ENCODE results near the gene SPHK1. TPM values are rescaled to one million over a fixed set of nuclear protein-coding genes. Genes with fewer than 3 reads are reported as not detected.

The SPHK1 gene
- total and polyA plus RNA-seq, 12 donors, result 0.53 to 15.3 (median 4.7) TPM

GRCh38 chr17:76381633-76382350 is 2.6 kb upstream of the SPHK1 start:
- TF ChIP-seq CTCF (IDR thresholded peaks at IDR 0.05) (no peak), POLR2A (IDR thresholded peaks at IDR 0.05) (no peak)
- H3K27ac ChIP-seq, result peak overlapping the region in 1 of 5 donors; percentile 51
- H3K4me1 ChIP-seq (replicated peaks in 1 of 2), result peaks cover 26 to 35% of the 10 kb centered on the region in 2 donors
- H3K27me3 ChIP-seq, result no peaks in the 10 kb centered on the region
- 73 to 78% (median 76%) methylated on average over 12 to 19 of the region's 19 CpGs for WGBS, 4 donors
- H3K9me3 ChIP-seq (replicated peaks in 1 of 3), result no peaks in the 10 kb centered on the region
- peak in 3 of 7 donors; percentile 30 to 68 (median 55) for DNase-seq
- intact Hi-C loops (cut with DNase I), result no loop called here
- H3K36me3 ChIP-seq (replicated peaks in 1 of 2), result no peaks in the 10 kb centered on the region
- H3K4me3 ChIP-seq, result no peak overlapping the region

GRCh38 chr17:76382351-76382802 is 2.0 kb upstream of the SPHK1 start:
- intact Hi-C loops (cut with DNase I), result no loop called here
- H3K9me3 ChIP-seq (replicated peaks in 1 of 3), result no peaks in the 10 kb centered on the region
- TF ChIP-seq CTCF (IDR thresholded peaks at IDR 0.05), result no peak
- no peak for TF ChIP-seq POLR2A (IDR thresholded peaks at IDR 0.05)
- no peaks in the 10 kb centered on the region for H3K36me3 ChIP-seq (replicated peaks in 1 of 2)
- 30 to 35% (median 33%) methylated on average over 12 to 21 of the region's 21 CpGs for WGBS, 4 donors
- no peak for DNase-seq
- H3K4me3 ChIP-seq, result peak overlapping the region in 1 of 4 donors; percentile 69
- peaks cover 26 to 35% of the 10 kb centered on the region in 2 donors for H3K4me1 ChIP-seq (replicated peaks in 1 of 2)
- peak overlapping the region in 2 of 5 donors; percentile 71 to 77 for H3K27ac ChIP-seq
- H3K27me3 ChIP-seq, result no peaks in the 10 kb centered on the region

GRCh38 chr17:76382803-76383545 is 1.4 kb upstream of the SPHK1 start:
- Histone ChIP-seq H3K9me3 (replicated peaks in 1 of 3) (no peaks in the 10 kb centered on the region), H3K4me1 (replicated peaks in 1 of 2) (peaks cover 26 to 35% of the 10 kb centered on the region in 2 donors), H3K27ac (peak overlapping the region in 2 of 5 donors; percentile 71 to 77), H3K4me3 (peak overlapping the region in 2 of 4 donors; percentile 26 to 69), H3K36me3 (replicated peaks in 1 of 2) (no peaks in the 10 kb centered on the region), H3K27me3 (no peaks in the 10 kb centered on the region)
- DNase-seq, result peak in 3 of 7 donors; percentile 31 to 51 (median 38)
- no peak for TF ChIP-seq POLR2A (IDR thresholded peaks at IDR 0.05)
- TF ChIP-seq CTCF (IDR thresholded peaks at IDR 0.05), result no peak
- WGBS, 4 donors, result 1 to 4% (median 2%) methylated on average over 11 to 80 of the region's 80 CpGs
- intact Hi-C loops (cut with DNase I), result no loop called here

GRCh38 chr17:76383546-76384221 is 725 bp upstream of the SPHK1 start:
- Histone ChIP-seq H3K9me3 (replicated peaks in 1 of 3) (no peaks in the 10 kb centered on the region), H3K36me3 (replicated peaks in 1 of 2) (no peaks in the 10 kb centered on the region), H3K4me3 (peak overlapping the region in 2 of 4 donors; percentile 26 to 69), H3K4me1 (replicated peaks in 1 of 2) (peaks cover 26 to 35% of the 10 kb centered on the region in 2 donors), H3K27me3 (no peaks in the 10 kb centered on the region), H3K27ac (peak overlapping the region in 4 of 5 donors; percentile 2 to 77 (median 44))
- TF ChIP-seq POLR2A (IDR thresholded peaks at IDR 0.05) (no peak), CTCF (IDR thresholded peaks at IDR 0.05) (peak in 5 of 6 experiments; percentile 6 to 39 (median 22))
- 1% methylated on average over 45 to 65 of the region's 65 CpGs; no CpG with 5 or more reads in 1 of the 4 donors for WGBS, 4 donors
- intact Hi-C loops (cut with DNase I), result no loop called here
- DNase-seq, result peak in 4 of 7 donors; percentile 28 to 42 (median 36)
